Measurements from ENCODE around the gene HSPA4L. TPM values are rescaled to one million over a fixed set of nuclear protein-coding genes. Genes with fewer than 3 reads are reported as not detected.
A peak's percentile ranks its signal among the peaks of the same experiment; 100 is the strongest.

The HSPA4L gene
- total and polyA plus RNA-seq, 10 of the 15 experiments (the other 5 are each of a cell fraction or from before 2014, with no cell fraction given): 8.6 to 40.5 (median 21.4) TPM

DNA sequence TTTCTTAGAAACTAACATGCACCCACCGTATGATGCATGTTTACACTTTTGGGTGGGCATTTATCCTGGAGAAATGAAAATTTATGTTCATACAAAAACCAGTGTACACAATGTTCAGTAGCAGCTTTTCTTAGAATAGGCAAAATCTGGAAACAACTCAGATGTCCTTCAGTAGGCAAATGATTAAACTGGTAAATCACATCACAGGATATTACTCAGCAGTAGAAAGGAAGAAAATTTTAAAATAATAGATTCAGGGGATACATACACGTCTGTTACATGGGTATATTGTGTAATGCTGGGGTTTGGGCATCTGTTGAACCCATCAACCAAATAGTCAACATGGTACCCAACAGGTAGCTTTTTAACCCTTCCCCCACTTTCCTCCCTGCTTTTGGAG lies 25.2 kb upstream of the HSPA4L start (continued):
- TF ChIP-seq, protein P1, sequence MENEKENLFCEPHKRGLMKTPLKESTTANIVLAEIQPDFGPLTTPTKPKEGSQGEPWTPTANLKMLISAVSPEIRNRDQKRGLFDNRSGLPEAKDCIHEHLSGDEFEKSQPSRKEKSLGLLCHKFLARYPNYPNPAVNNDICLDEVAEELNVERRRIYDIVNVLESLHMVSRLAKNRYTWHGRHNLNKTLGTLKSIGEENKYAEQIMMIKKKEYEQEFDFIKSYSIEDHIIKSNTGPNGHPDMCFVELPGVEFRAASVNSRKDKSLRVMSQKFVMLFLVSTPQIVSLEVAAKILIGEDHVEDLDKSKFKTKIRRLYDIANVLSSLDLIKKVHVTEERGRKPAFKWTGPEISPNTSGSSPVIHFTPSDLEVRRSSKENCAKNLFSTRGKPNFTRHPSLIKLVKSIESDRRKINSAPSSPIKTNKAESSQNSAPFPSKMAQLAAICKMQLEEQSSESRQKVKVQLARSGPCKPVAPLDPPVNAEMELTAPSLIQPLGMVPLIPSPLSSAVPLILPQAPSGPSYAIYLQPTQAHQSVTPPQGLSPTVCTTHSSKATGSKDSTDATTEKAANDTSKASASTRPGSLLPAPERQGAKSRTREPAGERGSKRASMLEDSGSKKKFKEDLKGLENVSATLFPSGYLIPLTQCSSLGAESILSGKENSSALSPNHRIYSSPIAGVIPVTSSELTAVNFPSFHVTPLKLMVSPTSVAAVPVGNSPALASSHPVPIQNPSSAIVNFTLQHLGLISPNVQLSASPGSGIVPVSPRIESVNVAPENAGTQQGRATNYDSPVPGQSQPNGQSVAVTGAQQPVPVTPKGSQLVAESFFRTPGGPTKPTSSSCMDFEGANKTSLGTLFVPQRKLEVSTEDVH (IDR thresholded peaks at IDR 0.05; ENCODE audit: low read depth, partially characterized antibody): no peak
- TF ChIP-seq FOXK2 (IDR thresholded peaks at IDR 0.05): no peak

DNA sequence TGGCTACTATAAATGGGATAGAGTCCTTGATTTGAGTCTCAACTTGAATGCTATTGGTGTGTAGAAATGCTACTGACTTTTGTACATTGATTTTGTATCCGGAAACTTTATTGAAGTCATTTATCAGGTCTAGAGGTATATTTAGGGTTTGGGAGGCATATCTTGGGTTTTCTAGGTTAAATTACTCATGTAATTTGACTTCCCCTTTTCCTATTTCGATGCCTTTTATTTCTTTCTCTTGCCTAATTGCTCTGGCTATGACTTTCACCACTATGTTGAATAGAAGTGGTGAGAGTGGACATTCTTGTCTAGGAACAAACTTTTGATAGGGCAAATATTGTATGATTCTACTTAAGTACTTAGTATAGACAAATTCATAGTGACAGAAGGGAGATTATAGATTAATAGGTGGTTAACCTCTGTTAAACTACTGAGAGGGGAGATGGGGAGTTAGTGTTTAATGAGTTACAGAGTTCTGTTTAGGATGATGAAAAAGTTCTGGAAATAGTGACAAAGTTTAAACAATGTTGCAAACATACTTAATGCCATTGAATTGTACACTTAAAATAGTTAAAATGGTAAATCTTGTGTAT lies 22.8 kb upstream of the HSPA4L start:
- Histone ChIP-seq H3K4me2 (ENCODE audit: control insufficient read depth, insufficient read depth) (no peak overlapping the region), H3K4me3 (no peak overlapping the region), H3K9ac (ENCODE audit: control insufficient read depth, insufficient read depth, low read length) (no peak overlapping the region), H4K20me1 (ENCODE audit: control insufficient read depth, insufficient read depth) (no peaks in the 10 kb centered on the region), H2AFZ (ENCODE audit: control insufficient read depth, low read depth, low read length) (no peak overlapping the region), H3K4me1 (ENCODE audit: control insufficient read depth, insufficient read depth, low read length) (no peaks in the 10 kb centered on the region), H3K79me2 (ENCODE audit: control insufficient read depth, insufficient read depth, low read length) (no peaks in the 10 kb centered on the region), H3K9me3 (replicated peaks; ENCODE audit: control insufficient read depth, insufficient read depth, low read length) (no peaks in the 10 kb centered on the region; the same call in 2 of the 3 replicates), H3K27ac (ENCODE audit: control insufficient read depth, insufficient read depth) (no peak overlapping the region), H3K27me3 (replicated peaks in 1 of 2; ENCODE audit: control insufficient read depth in 2 of 2, insufficient read depth in 2 of 2, low read length in 1 of 2) (no peaks in the 10 kb centered on the region), H3K36me3 (ENCODE audit: control insufficient read depth in 2 of 2, insufficient read depth in 2 of 2, low read length in 1 of 2) (no peaks in the 10 kb centered on the region)
- RAD21 ChIA-PET (ENCODE audit: unreplicated experiment): no interaction called here
- ATAC-seq (peak; percentile 57), DNase-seq (ENCODE audit: low read depth, low spot score) (no peak), FAIRE-seq (no peak)
- no TSS peak for BruUV-seq (replicated peaks)
- 45% methylated on average over 2 of the region's 2 CpGs for WGBS (ENCODE audit: insufficient coverage, insufficient replicate concordance, low lambda C conversion rate, missing lambda C conversion rate)
- POLR2A ChIA-PET: no interaction called here
- in situ Hi-C loops (cut with MboI) (no loop called here), intact Hi-C loops (cut with micrococcal nuclease; ENCODE audit: unreplicated experiment) (no loop called here)
- TF ChIP-seq SPI1 (IDR thresholded peaks at IDR 0.05; ENCODE audit: borderline replicate concordance, insufficient read depth, low read depth, low read length): peak; percentile 49; the same call in 1 of the 2 replicates
- no peak for TF ChIP-seq PML (IDR thresholded peaks at IDR 0.05; ENCODE audit: low read length)
- TF ChIP-seq IKZF2 (IDR thresholded peaks at IDR 0.05): 0 out of 4 replicates have a peak, but pooled peaks of 1 of the 2 experiments have one; percentile 12
- no peak for TF ChIP-seq EED (IDR thresholded peaks at IDR 0.05; ENCODE audit: low read depth)
- TF ChIP-seq KAT2A (conservative IDR thresholded peaks at IDR 0.05; ENCODE audit: control insufficient read depth, low read depth, low read length): no peak
- CTCF ChIA-PET: no interaction called here
- SMC1A ChIA-PET (ENCODE audit: uncharacterized antibody, unreplicated experiment): no interaction called here
